WI38 (cell line): ENCODE results near the gene S100A11.

Experiments used
- H3K4me3 ChIP-seq: 2 replicates; pipeline ENCODE4 v1.5.1; 2011; ENCODE audit warnings: low read depth, mild to moderate bottlenecking, control low read depth, low read length
- TF ChIP-seq, protein P1 (sequence below): IDR thresholded peaks from 2 replicates; pipeline ENCODE4 v1.5.1; 2012; ENCODE audit warnings: low read depth, mild to moderate bottlenecking, control low read depth, low read length

S100A11 gene

DNA sequence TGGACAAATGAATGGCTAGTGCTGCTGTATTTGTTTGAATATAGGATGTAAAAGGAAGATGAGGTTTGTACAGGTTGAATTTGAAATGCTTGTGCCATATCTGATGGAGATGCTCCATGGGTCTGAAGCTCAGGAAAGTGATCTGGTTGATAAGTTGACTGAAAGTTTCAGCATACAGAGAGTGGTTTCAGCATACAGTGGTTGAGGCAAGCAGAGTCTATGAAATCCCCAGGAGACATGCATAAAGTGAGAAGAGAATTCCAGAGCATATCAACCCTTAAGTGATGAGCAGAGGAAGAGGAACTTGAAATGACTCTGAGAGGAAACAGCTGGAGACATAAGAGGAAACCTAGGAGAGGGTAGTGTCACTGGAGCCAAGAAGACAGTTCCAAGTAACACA, 30.3 kb upstream of the S100A11 start:
- no peak overlapping the region for H3K4me3 ChIP-seq
- TF ChIP-seq, protein P1, sequence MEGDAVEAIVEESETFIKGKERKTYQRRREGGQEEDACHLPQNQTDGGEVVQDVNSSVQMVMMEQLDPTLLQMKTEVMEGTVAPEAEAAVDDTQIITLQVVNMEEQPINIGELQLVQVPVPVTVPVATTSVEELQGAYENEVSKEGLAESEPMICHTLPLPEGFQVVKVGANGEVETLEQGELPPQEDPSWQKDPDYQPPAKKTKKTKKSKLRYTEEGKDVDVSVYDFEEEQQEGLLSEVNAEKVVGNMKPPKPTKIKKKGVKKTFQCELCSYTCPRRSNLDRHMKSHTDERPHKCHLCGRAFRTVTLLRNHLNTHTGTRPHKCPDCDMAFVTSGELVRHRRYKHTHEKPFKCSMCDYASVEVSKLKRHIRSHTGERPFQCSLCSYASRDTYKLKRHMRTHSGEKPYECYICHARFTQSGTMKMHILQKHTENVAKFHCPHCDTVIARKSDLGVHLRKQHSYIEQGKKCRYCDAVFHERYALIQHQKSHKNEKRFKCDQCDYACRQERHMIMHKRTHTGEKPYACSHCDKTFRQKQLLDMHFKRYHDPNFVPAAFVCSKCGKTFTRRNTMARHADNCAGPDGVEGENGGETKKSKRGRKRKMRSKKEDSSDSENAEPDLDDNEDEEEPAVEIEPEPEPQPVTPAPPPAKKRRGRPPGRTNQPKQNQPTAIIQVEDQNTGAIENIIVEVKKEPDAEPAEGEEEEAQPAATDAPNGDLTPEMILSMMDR = no peak

DNA sequence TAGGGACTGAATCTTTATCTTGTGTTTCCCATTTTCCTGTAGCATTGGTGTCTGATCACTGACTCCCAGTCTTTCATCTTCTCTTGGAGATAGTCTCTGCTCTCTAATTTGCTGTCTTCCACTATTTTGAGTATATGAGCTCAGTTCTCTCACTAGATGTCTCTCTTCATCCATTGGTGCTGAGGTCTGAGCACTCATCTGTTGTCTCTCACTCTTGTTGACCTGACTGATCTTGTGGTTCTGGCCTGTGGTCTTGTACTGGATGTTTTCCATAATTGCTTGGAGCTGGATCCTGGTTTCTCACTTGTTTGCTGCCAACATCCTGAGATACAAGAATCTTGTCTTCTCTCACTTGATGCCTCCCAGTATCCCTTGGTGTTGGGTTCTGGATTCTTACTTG, 25.1 kb upstream of the S100A11 start:
- TF ChIP-seq, protein P1 = no peak
- H3K4me3 ChIP-seq = no peak overlapping the region

DNA sequence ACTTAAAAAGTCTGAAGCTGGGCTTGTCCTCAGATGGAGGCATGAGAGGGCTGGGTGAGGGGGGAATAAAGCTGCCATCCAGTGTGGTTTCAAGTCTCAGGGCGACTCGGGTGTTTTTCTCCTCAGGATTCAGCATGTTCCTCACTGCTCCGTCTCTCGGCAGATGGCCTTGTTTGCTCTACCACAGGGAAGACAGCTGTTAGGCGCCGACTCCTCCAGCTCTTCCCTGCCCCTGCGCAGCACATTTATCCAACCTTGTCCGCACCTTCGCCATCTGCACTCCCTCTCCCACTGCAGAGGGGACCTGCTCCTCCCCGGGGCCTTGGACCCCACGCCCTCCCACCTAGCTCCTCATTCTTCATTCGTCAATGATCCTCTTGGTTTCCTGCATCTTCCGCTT, 16.6 kb upstream of the S100A11 start:
- H3K4me3 ChIP-seq = no peak overlapping the region
- TF ChIP-seq, protein P1 = no peak

DNA sequence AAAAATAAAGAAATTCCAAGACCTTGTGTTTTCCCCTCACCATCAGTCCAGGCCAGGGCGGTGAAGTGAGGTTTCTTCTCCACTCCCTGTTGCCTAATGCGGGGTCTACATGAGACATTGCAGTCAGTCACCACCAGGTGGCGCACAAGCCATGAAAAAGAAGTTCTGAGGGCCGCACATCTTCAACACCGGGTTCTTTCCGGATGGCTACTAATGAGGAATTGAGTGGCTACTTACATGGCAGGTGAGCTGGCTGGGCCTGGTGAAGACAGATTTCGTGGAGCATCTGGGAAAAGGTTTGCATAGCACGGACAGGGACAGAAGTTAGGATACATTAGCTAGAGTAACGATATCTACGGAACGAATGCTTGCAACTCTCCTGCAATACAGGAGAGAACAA, 15.8 kb upstream of the S100A11 start:
- TF ChIP-seq, protein P1 = peak; percentile 84
- H3K4me3 ChIP-seq = no peak overlapping the region

DNA sequence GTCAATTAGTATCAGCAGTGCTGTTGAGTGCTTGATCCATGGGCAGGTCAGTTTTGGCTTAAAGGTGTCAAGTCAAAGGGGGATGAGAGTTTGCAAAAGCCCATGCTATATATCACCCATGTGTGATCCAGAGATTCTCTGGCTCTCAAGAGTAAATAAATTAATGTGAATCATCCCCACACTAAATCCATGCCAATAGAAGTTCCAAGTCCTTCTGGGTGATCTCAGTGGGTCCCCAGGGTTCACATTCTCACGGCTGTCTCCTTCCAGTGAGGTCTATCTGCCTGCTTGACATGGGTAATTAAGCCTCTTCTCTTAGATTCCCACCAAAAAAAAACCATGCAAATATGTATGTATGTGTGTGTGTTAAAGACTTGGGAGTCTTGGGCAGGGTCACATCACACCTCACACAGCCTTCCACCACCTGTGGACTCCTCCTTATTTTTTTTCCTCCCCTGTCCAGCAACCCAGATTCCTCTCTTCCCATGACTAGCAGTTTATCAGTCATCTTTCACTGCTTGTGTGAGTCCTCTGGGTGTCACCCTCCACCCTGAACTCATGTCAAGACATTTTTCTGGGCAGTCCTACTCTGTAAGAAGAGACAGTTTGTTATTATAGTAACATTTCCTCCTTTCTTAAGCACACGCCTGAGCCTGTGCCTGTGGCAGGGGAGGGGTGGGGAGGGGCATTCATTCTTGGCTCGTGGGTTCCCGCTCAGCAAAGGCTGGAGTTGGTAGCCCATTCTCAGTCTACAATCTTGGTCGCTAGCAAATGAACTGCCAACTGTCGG, 14.3 kb upstream of the S100A11 start:
- TF ChIP-seq, protein P1 = no peak
- no peak overlapping the region for H3K4me3 ChIP-seq

DNA sequence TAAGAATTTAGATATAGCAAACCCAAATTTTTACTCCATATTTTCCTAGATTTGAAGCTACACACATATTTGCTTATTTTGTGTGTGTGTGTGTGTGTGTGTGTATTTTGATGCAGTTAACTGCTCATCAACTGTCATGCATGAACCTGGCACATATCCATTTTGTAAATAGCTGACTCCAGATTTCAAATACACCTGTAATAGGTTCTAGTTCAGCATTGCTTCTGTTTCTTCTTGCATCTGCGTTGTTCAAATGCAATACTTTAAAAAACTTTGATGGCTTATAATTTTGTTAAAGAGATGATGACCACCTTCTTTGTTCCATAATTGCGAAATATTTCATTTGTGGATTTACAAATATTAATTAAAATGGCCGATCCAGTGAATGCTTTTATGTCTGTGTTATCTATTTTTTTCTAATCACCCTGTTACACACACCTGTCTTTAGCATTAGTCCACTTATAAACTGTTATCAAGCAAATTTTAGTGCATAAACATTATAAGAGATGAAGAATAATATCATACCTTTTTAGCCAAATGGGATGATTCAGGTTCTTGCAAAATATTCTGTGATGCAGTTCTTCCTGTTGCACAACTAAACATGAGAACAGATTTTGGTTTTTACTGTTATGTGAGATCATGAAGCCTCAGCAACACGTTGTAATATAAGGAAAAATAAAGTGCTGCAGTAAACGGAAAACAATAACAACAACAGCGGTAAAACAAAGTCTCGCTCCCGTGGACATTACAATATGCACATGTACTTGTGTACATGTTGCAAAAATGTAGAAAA, 12.7 kb upstream of the S100A11 start:
- no peak overlapping the region for H3K4me3 ChIP-seq
- TF ChIP-seq, protein P1 = no peak
